GM18951 (cell line): ENCODE measurements around the gene IL1RN.

Source experiments
- POLR2A ChIP-seq: IDR thresholded peaks from 4 replicates; pipeline ENCODE4 v1.6.1; 2011; ENCODE audit warnings: mild to moderate bottlenecking; ENCODE audit not compliant: insufficient read length, insufficient read depth; ENCODE audit errors: extremely low read depth
- in situ Hi-C: fragments of 300-500 bp; cut with MboI; formaldehyde crosslinking; loops from one replicate; pipeline ENCODE4 v1.12.0; 2022; ENCODE audit warnings: low sequenced_read_pairs, mixed read lengths, inconsistent platforms; ENCODE audit not compliant: unreplicated experiment

Gene IL1RN

GRCh38 chr2:113126845-113127645 lies at the start of gene IL1RN:
TSS of gene IL1RN (plus strand) at chr2:113127598. CDS start at chr2:113127625, 27 bp downstream.
- TF ChIP-seq POLR2A = no peak
- in situ Hi-C loops = no loop called here

- TF ChIP-seq POLR2A = no peak
- in situ Hi-C loops = no loop called here
Measured at GRCh38 chr2:113077921-113078320, 49.5 kb upstream of the IL1RN start.

GRCh38 chr2:113078350-113078839 lies 49.0 kb upstream of the IL1RN start:
- no peak for TF ChIP-seq POLR2A
- in situ Hi-C loops = no loop called here

- in situ Hi-C loops = no loop called here
Measured at GRCh38 chr2:113079131-113079530, 48.3 kb upstream of the IL1RN start.

GRCh38 chr2:113080134-113080533 lies 47.3 kb upstream of the IL1RN start:
- in situ Hi-C loops = no loop called here
- TF ChIP-seq POLR2A = no peak

More at GRCh38 chr2:113079131-113079530, 48.3 kb upstream of the IL1RN start:
- TF ChIP-seq POLR2A = no peak

- TF ChIP-seq POLR2A = no peak
- in situ Hi-C loops = no loop called here
Measured at GRCh38 chr2:113081488-113082210, 45.7 kb upstream of the IL1RN start.

- in situ Hi-C loops = no loop called here
- TF ChIP-seq POLR2A = no peak
Measured at GRCh38 chr2:113083296-113083695, 44.1 kb upstream of the IL1RN start.

- no peak for TF ChIP-seq POLR2A
- in situ Hi-C loops = no loop called here
Measured at GRCh38 chr2:113084249-113085000, 43.0 kb upstream of the IL1RN start.

GRCh38 chr2:113085542-113085941 lies 41.9 kb upstream of the IL1RN start:
- in situ Hi-C loops = no loop called here

GRCh38 chr2:113088213-113088992 lies 39.0 kb upstream of the IL1RN start:
- in situ Hi-C loops = no loop called here
- TF ChIP-seq POLR2A = no peak

More at GRCh38 chr2:113085542-113085941, 41.9 kb upstream of the IL1RN start:
- no peak for TF ChIP-seq POLR2A

GRCh38 chr2:113089916-113090315 lies 37.5 kb upstream of the IL1RN start:
- in situ Hi-C loops = no loop called here
- TF ChIP-seq POLR2A = no peak

- TF ChIP-seq POLR2A = no peak
- in situ Hi-C loops = no loop called here
Measured at GRCh38 chr2:113091231-113091896, 36.0 kb upstream of the IL1RN start.

- no peak for TF ChIP-seq POLR2A
- in situ Hi-C loops = no loop called here
Measured at GRCh38 chr2:113092864-113093612, 34.4 kb upstream of the IL1RN start.
